GM13976 (cell line): Measurements from ENCODE around the gene SH3PXD2B.
A peak's percentile ranks its signal among the peaks of the same experiment; 100 is the strongest.

Experiments
- DNase-seq: peaks from one replicate; pipeline ENCODE4 v3.0.0; 2012; ENCODE audit warnings: low spot score
- CTCF ChIP-seq: IDR thresholded peaks from 2 replicates; pipeline ENCODE4 v1.5.1; 2012; ENCODE audit warnings: borderline replicate concordance, mild to moderate bottlenecking; ENCODE audit not compliant: insufficient read depth; ENCODE audit errors: extremely low read depth, missing control alignments, control extremely low read depth
- in situ Hi-C: fragments of 300-500 bp; cut with MboI; formaldehyde crosslinking; loops from one replicate; pipeline ENCODE4 v1.12.0; 2022; ENCODE audit warnings: low sequenced_read_pairs, mixed read lengths, inconsistent platforms; ENCODE audit not compliant: unreplicated experiment

The SH3PXD2B gene

GRCh38 chr5:172325452-172325851, 128.9 kb downstream of the SH3PXD2B start:
- in situ Hi-C loops: no loop called here
- TF ChIP-seq CTCF: no peak
- DNase-seq: no peak

DNA sequence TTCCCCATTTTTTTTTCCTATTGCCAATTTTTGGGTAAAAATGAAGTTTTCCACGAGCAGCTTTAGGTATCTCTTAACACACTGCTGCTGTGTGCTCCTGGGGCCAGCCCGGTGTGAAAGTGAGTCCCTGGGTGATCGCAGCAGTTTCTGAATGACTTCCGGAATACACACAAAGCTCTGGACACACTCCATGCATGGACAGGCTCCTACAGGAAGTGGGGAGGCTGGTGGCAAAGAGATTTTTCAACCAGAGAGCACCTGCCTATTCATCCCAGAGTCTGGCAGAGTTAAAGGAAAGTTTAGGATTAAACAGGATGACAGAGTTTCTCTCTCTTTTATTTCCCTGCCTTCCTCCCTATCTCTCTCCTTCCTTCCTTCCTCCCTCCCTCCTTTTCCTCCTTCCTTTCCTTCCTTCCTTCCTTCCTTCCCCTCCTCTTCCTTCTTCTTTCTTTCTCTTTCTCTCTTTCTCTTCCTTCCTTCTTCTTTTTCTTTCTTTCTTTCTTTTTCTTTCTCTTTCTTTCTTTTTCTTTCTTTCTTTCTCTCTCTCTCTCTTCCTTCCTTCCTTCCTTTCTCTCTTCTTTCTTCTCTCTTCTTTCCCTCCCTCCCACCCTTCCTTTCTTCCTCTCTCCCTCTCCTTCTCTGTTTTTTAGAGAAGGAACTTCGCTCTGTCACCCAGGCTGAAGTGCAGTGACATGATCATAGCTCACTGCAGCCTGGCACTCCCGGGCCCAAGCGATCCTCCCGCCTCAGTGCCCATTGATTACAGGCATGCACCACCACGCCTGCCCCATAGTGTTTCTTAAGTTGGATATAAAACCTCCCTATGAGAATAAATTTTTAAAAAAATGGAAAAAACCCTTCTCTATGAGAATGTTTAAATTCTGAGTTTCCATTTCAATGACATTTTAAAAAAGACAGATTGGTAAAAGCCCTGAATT, 132.0 kb downstream of the SH3PXD2B start:
- DNase-seq: peak; percentile 63
- no peak for TF ChIP-seq CTCF
- in situ Hi-C loops: no loop called here

DNA sequence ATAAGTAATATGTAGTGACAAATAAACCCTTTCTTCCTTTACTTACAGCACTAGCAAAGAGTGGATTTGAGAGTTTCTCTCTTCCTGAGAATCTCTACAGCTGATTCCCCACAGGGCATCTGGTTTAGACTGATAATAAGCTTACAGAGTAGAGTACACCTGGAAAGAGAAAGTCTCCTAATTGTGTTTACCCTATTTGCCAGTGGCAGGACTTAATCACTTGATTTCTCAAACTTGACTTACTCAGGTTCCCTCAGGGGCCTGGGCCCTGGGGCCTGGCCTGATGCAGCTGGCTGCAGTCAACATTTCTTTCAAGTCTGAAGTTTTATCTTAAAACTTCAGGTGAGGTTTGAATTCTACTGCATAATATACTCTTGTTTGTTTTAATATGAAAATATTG, 132.7 kb downstream of the SH3PXD2B start:
- in situ Hi-C loops: no loop called here

DNA sequence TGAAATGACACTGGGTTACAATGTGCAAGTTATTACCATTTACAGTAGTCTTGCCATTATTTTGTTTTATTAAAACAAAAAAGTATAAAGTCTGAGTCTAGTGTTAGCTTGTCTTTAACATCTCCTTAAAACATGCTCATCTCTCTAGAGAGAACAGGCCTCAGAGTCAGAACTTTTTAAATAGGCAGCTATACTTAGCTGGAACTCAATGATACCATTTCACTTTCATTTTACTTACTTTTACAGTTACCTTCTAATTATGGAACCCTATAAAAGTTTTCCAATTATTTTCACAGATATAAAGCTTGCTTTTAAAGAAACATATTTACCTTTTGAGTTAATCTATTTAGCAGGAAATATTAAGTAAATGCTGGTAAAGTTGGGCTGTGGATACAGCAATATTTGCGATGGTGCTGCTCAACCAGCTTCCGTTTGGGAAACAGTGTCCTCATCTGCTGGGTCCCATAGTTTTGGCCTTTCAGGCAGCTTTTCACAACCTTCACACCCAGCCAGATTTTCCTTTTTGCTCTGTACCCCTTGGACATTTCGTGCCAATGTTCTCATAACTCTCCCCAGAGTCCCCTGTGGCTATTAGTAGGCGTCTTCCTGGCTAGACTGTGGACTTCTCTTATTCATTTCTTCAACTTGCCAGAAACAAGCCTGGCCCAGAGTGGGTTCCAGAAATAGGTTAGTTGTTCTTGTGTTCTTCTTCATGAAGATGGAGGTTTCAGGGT, 134.4 kb downstream of the SH3PXD2B start:
- no peak for TF ChIP-seq CTCF
- peak; percentile 55 for DNase-seq
- in situ Hi-C loops: no loop called here

More for the DNA sequence above, 132.7 kb downstream of the SH3PXD2B start:
- no peak for DNase-seq
- TF ChIP-seq CTCF: no peak

DNA sequence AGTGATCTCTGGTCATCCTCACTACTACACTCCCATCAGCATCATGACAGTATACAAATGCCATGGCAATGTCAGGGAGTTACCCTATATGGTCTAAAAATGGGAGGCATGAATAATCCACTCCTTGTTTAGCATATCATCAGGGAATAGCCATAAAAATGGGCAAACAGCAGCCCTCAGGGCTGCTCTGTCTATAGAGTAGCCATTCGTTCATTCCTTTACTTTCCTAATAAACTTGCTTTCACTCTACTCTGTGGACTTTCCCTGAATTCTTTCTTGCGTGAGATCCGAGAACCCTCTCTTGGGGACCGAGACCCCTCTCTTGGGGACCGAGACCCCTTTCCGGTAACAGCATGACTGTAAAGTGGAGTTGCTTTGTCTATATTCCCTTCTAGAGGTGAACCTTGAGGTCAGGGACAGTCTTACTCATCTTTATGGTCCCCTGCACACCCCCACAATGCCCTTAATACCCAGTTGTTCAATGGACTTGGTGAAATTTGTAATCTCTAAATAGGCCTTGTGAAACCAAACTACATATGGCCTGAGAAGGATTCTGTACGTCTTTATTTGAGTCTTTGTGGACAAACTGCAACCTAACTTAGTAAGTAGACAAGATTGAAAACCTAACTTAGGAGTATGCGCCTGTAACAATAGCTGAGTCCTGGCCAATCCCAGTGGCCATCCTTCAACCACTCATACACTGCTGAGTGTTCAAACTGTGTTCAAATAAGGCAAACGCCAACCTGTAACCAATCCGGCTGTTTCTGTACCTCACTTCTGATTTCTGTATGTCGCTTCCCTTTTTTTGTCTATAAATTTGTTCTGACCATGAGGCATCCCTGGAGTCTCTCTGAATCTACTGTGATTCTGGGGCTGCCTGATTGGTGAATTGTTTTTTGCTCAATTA, 138.5 kb downstream of the SH3PXD2B start:
- TF ChIP-seq CTCF: no peak
- no peak for DNase-seq
- in situ Hi-C loops: no loop called here

- in situ Hi-C loops: no loop called here
- no peak for TF ChIP-seq CTCF
- no peak for DNase-seq
These were observed 140.4 kb downstream of the SH3PXD2B start for GRCh38 chr5:172313915-172314314.
